Stomach smooth muscle (tissue), 2 donors: ENCODE results near the gene CACNA2D4.

Experiments used
- H3K27ac ChIP-seq: one replicate; pipeline ENCODE4 v1.7.0; 2013; ENCODE audit warnings: mild to moderate bottlenecking, low read length, inconsistent platforms
- H3K27me3 ChIP-seq, 2 donors: one replicate each; pipeline ENCODE4 v1.7.0; 2013; ENCODE audit warnings: low read length in 2 of 2; ENCODE audit not compliant: insufficient read depth in 2 of 2, control insufficient read depth in 1 of 2
- H3K36me3 ChIP-seq, 2 donors: one replicate each; pipeline ENCODE4 v1.7.0; 2013; ENCODE audit warnings: low read length in 2 of 2; ENCODE audit not compliant: control insufficient read depth in 2 of 2, insufficient read depth in 2 of 2
- H3K4me1 ChIP-seq: one replicate; pipeline ENCODE4 v1.7.0; 2013; ENCODE audit warnings: low read length; ENCODE audit not compliant: control insufficient read depth, insufficient read depth
- H3K4me3 ChIP-seq, 2 donors: one replicate each; pipeline ENCODE4 v1.7.0; 2013; ENCODE audit warnings: low read length in 2 of 2
- H3K9ac ChIP-seq, 2 donors: one replicate each; pipeline ENCODE4 v1.7.0; 2013; ENCODE audit warnings: low read length in 2 of 2, mild to moderate bottlenecking in 1 of 2
- H3K9me3 ChIP-seq, 2 donors: one replicate each; pipeline ENCODE4 v1.7.0; 2013; ENCODE audit warnings: low read length in 2 of 2; ENCODE audit not compliant: control insufficient read depth in 2 of 2
- donor health status: healthy.
- donor health status: Pancreatic carcinoma.

CACNA2D4 gene

DNA sequence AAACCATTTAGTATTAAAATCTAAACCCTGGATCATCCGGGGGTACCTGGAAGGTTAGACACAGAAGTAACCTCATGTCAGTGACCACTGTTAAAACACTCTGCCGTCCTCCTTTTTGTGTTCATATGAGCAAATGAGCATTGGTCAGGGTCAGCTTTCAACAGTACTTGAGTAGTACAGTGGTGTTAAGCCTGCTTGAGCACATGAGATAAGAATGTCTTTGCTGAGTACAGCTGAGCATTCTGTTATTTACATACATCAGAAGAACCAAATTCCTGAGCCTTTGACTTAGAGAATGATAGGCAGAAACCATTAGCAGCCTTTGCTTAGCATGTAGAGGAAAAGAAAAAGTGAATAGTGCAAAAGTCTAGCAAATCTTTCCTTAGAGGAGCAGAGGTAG is 136.7 kb downstream of the CACNA2D4 start:
- H3K9ac ChIP-seq = no peak overlapping the region
- H3K9me3 ChIP-seq = no peaks in the 10 kb centered on the region
- no peaks in the 10 kb centered on the region for H3K27me3 ChIP-seq
- H3K27ac ChIP-seq = no peak overlapping the region
- H3K4me3 ChIP-seq = no peak overlapping the region
- no peaks in the 10 kb centered on the region for H3K4me1 ChIP-seq
- peaks cover 11 to 26% of the 10 kb centered on the region in 2 donors for H3K36me3 ChIP-seq

DNA sequence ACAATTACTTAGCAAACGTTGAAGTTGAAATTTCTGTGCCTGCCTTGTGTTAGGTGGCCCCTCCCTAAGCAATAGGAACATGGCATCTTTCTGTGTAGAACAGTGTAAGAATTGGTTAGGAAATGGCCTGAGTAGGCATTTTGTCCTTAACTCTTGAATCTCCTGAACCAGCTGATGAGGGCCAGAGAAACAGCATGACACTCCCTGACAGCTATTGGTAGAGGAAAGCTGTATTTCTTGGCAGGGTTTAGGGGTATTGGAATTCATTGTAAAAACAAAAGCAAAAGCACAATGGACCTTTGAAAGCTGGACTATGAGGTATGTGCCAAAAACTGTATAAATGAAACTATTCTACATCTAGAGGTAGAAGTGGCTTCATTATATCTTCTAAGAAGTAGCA is 138.7 kb downstream of the CACNA2D4 start:
- no peaks in the 10 kb centered on the region for H3K27me3 ChIP-seq
- H3K4me3 ChIP-seq = no peak overlapping the region
- H3K9me3 ChIP-seq = no peaks in the 10 kb centered on the region
- no peaks in the 10 kb centered on the region for H3K4me1 ChIP-seq
- H3K36me3 ChIP-seq = peaks cover 2 to 9% of the 10 kb centered on the region in 2 donors
- no peak overlapping the region for H3K27ac ChIP-seq
- no peak overlapping the region for H3K9ac ChIP-seq

GRCh38 chr12:1778911-1779310 is 139.5 kb downstream of the CACNA2D4 start:
- no peak overlapping the region for H3K9ac ChIP-seq
- H3K4me1 ChIP-seq = no peaks in the 10 kb centered on the region
- H3K36me3 ChIP-seq = peaks cover under 1 to 10% of the 10 kb centered on the region in 2 donors

GRCh38 chr12:1777798-1778197 is 140.7 kb downstream of the CACNA2D4 start:
- no peak overlapping the region for H3K9ac ChIP-seq
- peaks cover 3 to 11% of the 10 kb centered on the region in 2 donors for H3K36me3 ChIP-seq
- no peak overlapping the region for H3K27ac ChIP-seq
- no peaks in the 10 kb centered on the region for H3K27me3 ChIP-seq
- no peak overlapping the region for H3K4me3 ChIP-seq
- no peaks in the 10 kb centered on the region for H3K9me3 ChIP-seq
- H3K4me1 ChIP-seq = no peaks in the 10 kb centered on the region

More at GRCh38 chr12:1778911-1779310, 139.5 kb downstream of the CACNA2D4 start:
- no peak overlapping the region for H3K27ac ChIP-seq
- H3K9me3 ChIP-seq = no peaks in the 10 kb centered on the region
- H3K4me3 ChIP-seq = no peak overlapping the region
- H3K27me3 ChIP-seq = no peaks in the 10 kb centered on the region

- H3K4me3 ChIP-seq = no peak overlapping the region
- H3K36me3 ChIP-seq = peaks cover 3 to 11% of the 10 kb centered on the region in 2 donors
- H3K27me3 ChIP-seq = no peaks in the 10 kb centered on the region
- no peak overlapping the region for H3K27ac ChIP-seq
- H3K9ac ChIP-seq = no peak overlapping the region
- no peaks in the 10 kb centered on the region for H3K4me1 ChIP-seq
- H3K9me3 ChIP-seq = no peaks in the 10 kb centered on the region
Measured at GRCh38 chr12:1776170-1776921, 142.1 kb downstream of the CACNA2D4 start.

DNA sequence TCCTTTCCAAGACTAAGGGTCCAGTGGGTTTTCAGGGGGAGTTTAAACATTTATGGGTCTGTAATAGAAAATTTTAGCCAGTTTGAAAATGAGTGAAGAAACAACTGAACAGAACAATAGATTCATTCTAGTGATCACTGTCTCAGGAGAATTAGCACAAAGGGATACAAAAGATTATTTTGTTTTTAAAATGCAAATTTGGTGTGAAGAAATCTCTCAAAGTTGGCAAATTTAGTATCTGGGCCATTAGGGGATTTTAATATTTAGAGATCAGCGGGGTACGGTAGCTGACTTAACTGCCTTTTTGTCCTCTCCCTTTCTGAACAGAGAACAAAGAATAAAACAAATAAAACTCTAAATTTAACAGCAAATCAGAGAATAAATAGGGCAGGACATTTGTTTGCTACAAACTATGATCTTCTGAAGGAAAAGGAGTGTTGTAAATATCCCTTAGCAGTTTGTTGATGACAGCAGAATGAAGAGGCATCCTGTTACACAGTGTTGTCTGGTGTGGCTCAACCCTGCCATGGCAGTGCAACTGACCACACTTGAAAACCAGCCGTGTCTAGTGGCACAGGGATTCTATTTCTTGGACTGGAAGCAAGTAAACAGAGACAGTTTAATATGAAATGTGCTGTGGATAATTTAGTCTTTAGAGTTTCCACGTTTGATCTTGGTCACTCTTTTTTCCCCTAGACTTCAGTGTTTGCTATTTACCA is 144.4 kb downstream of the CACNA2D4 start:
- H3K4me1 ChIP-seq = no peaks in the 10 kb centered on the region

GRCh38 chr12:1769809-1770494 is 148.5 kb downstream of the CACNA2D4 start:
- Histone ChIP-seq H3K27ac (no peak overlapping the region), H3K9ac (no peak overlapping the region), H3K27me3 (no peaks in the 10 kb centered on the region), H3K36me3 (peaks cover 3 to 7% of the 10 kb centered on the region in 2 donors), H3K4me3 (no peak overlapping the region), H3K9me3 (no peaks in the 10 kb centered on the region), H3K4me1 (no peaks in the 10 kb centered on the region)

More for the DNA sequence above, 144.4 kb downstream of the CACNA2D4 start:
- Histone ChIP-seq H3K36me3 (peaks cover 3 to 7% of the 10 kb centered on the region in 2 donors), H3K27me3 (no peaks in the 10 kb centered on the region), H3K27ac (no peak overlapping the region), H3K9ac (no peak overlapping the region), H3K4me3 (no peak overlapping the region), H3K9me3 (no peaks in the 10 kb centered on the region)

DNA sequence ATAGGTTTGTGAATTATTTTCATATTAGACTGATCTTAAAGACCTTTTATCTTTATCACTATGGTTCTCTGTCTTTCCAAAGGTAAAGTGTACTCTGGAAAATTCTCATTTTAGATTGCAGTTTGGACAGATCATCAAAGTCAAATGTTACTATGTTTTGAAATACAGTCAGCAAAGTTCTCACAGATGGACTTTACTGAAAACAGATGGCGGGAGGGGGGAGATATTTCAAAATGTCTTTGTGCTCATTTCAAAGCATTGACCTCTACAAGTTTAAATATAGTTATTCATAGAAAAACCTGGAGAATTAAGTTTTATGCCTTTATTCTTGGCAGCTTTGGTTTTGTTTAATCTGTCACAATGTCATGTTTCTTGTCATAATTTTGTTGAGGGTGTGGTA is 149.8 kb downstream of the CACNA2D4 start:
- peaks cover 3 to 4% of the 10 kb centered on the region in 2 donors for H3K36me3 ChIP-seq

DNA sequence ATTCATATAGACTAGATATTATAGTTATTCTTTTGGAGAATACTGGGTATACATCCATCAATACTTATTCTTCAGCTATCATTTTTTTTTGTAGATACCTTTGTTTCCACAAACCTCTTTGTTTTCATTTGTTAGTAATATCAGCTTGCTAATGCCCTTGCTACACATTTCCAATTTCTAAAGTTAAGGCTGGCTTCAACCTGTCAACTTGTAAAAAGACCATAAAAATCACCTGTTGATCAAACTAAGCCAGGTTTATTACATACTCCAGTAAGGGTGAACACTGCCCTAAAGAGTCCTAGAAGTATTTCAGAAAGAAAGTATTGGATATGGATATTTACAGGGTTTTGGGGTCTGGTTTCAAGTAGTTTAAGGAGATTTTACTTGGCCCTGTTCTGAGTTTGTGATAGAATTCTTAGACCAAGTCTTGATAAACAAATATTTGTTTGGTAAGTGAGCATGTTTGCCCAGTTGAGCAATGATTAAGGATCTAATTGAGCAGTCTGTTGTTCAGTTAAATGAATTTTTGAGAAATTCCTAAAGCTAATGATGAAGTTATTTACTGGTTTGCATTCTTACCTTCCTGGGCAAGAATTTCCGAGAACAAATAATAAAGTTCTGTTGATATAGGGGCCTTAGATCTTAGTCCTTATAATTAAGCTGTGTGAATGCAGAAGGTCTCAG is 150.9 kb downstream of the CACNA2D4 start:
- no peak overlapping the region for H3K9ac ChIP-seq
- no peaks in the 10 kb centered on the region for H3K27me3 ChIP-seq
- H3K4me1 ChIP-seq = no peaks in the 10 kb centered on the region
- H3K36me3 ChIP-seq = no peaks in the 10 kb centered on the region
- no peak overlapping the region for H3K27ac ChIP-seq
- no peaks in the 10 kb centered on the region for H3K9me3 ChIP-seq
- no peak overlapping the region for H3K4me3 ChIP-seq

More for the DNA sequence above, 149.8 kb downstream of the CACNA2D4 start:
- H3K9ac ChIP-seq = no peak overlapping the region
- H3K9me3 ChIP-seq = no peaks in the 10 kb centered on the region
- H3K27ac ChIP-seq = no peak overlapping the region
- no peaks in the 10 kb centered on the region for H3K4me1 ChIP-seq
- H3K4me3 ChIP-seq = no peak overlapping the region
- no peaks in the 10 kb centered on the region for H3K27me3 ChIP-seq

- Histone ChIP-seq H3K27ac (no peak overlapping the region), H3K9me3 (no peaks in the 10 kb centered on the region), H3K4me1 (no peaks in the 10 kb centered on the region), H3K27me3 (no peaks in the 10 kb centered on the region), H3K4me3 (no peak overlapping the region), H3K9ac (no peak overlapping the region), H3K36me3 (no peaks in the 10 kb centered on the region)
Measured at GRCh38 chr12:1766110-1766509, 152.3 kb downstream of the CACNA2D4 start.
